DND-41 (cell line): Measurements from ENCODE around the gene STARD7.

Experiments
- ATAC-seq: fragments of 200-7000 bp; cut with Tn5 transposase; 3 replicates; pipeline ENCODE4 v1.9.1; 2021; ENCODE audit warnings: low read depth; ENCODE audit not compliant: insufficient read depth
- DNase-seq: peaks from one replicate; pipeline ENCODE4 v3.0.0-alpha.2; 2020
- H2AFZ ChIP-seq: 2 replicates; pipeline ENCODE4 v1.6.0; 2012; ENCODE audit warnings: low read depth, low read length
- H3K27ac ChIP-seq: 2 replicates; pipeline ENCODE4 v1.5.1; 2012; ENCODE audit warnings: low read length, inconsistent platforms
- H3K27me3 ChIP-seq: fragments of 200-600 bp; sonication (generic); 2 replicates; pipeline ENCODE4 v1.6.0; 2012; ENCODE audit warnings: low read length, mild to moderate bottlenecking, inconsistent platforms; ENCODE audit not compliant: insufficient read depth, poor library complexity
- H3K36me3 ChIP-seq: 2 replicates; pipeline ENCODE4 v1.5.1; 2012; ENCODE audit warnings: low read length, inconsistent platforms; ENCODE audit not compliant: insufficient read depth
- H3K4me1 ChIP-seq: 2 replicates; pipeline ENCODE4 v1.5.1; 2012; ENCODE audit warnings: mild to moderate bottlenecking, low read length; ENCODE audit not compliant: insufficient read depth
- H3K4me2 ChIP-seq: 2 replicates; pipeline ENCODE4 v1.6.0; 2012; ENCODE audit warnings: mild to moderate bottlenecking, moderate library complexity, low read length, inconsistent platforms; ENCODE audit not compliant: insufficient read depth
- H3K4me3 ChIP-seq, 2 experiments: fragments of 200-600 bp in 1 of 2; shearing (Covaris generic) in 1 of 2; 2 replicates each; pipeline ENCODE4 v1.5.1; 2012 to 2016; ENCODE audit warnings: inconsistent platforms in 2 of 2, low read length in 2 of 2, mild to moderate bottlenecking in 2 of 2, low read depth in 1 of 2, moderate library complexity in 1 of 2
- H3K79me2 ChIP-seq: 2 replicates; pipeline ENCODE4 v1.6.0; 2012; ENCODE audit warnings: low read length, inconsistent platforms; ENCODE audit not compliant: insufficient read depth
- H3K9ac ChIP-seq: 2 replicates; pipeline ENCODE4 v1.6.0; 2012; ENCODE audit warnings: low read depth, mild to moderate bottlenecking, inconsistent platforms, low read length, moderate library complexity
- H3K9me3 ChIP-seq: 2 replicates; pipeline ENCODE4 v1.5.1; 2012; ENCODE audit warnings: low read length, moderate library complexity, mild to moderate bottlenecking, inconsistent platforms; ENCODE audit not compliant: insufficient read depth, severe bottlenecking
- H4K20me1 ChIP-seq: 2 replicates; pipeline ENCODE4 v1.6.0; 2012; ENCODE audit warnings: low read length; ENCODE audit not compliant: insufficient read depth
- CTCF ChIP-seq: IDR thresholded peaks from 2 replicates; pipeline ENCODE4 v1.5.1; 2012; ENCODE audit warnings: borderline replicate concordance, low read length, moderate library complexity, mild to moderate bottlenecking; ENCODE audit not compliant: poor library complexity, severe bottlenecking; ENCODE audit errors: extremely low read depth
- EZH2 ChIP-seq: IDR thresholded peaks from 3 replicates; pipeline ENCODE4 v1.6.1; 2012; ENCODE audit warnings: borderline replicate concordance, low read depth, mild to moderate bottlenecking, moderate library complexity, low read length, inconsistent platforms; ENCODE audit not compliant: severe bottlenecking

Gene STARD7

GRCh38 chr2:96135621-96136020 lies 73.0 kb downstream of the STARD7 start:
- ATAC-seq (no peak), DNase-seq (no peak)
- H3K4me1 ChIP-seq = no peaks in the 10 kb centered on the region
- H3K4me3 ChIP-seq = no peak overlapping the region
- H3K79me2 ChIP-seq = no peaks in the 10 kb centered on the region
- H3K9me3 ChIP-seq = no peaks in the 10 kb centered on the region
- no peaks in the 10 kb centered on the region for H3K36me3 ChIP-seq
- H3K27ac ChIP-seq = no peak overlapping the region
- peaks cover under 1% of the 10 kb centered on the region for H3K27me3 ChIP-seq
- H3K4me2 ChIP-seq = no peak overlapping the region
- no peak overlapping the region for H2AFZ ChIP-seq
- no peak overlapping the region for H3K9ac ChIP-seq
- TF ChIP-seq EZH2 (no peak), CTCF (no peak)
- H4K20me1 ChIP-seq = 0 out of 2 replicates have a peak, but pooled peaks cover 5% of the 10 kb centered on the region

- Histone ChIP-seq H3K4me2 (no peak overlapping the region), H2AFZ (no peak overlapping the region), H3K4me1 (no peaks in the 10 kb centered on the region), H3K79me2 (no peaks in the 10 kb centered on the region), H3K27me3 (peaks cover 3% of the 10 kb centered on the region), H3K9me3 (no peaks in the 10 kb centered on the region), H3K27ac (no peak overlapping the region), H3K36me3 (no peaks in the 10 kb centered on the region), H3K4me3 (no peak overlapping the region), H3K9ac (no peak overlapping the region), H4K20me1 (0 out of 2 replicates have a peak, but pooled peaks cover 5% of the 10 kb centered on the region)
- no peak for TF ChIP-seq CTCF
- no peak for TF ChIP-seq EZH2
- no peak for DNase-seq
- no peak for ATAC-seq
These were observed 73.5 kb downstream of the STARD7 start for GRCh38 chr2:96135171-96135570.
